A673 (cell line): ENCODE results near the gene F2RL3. TPM values are rescaled to one million over a fixed set of nuclear protein-coding genes. Genes with fewer than 3 reads are reported as not detected.

ENCODE experiments used
- BruUV-seq: library from RNA; stranded (reverse); fragments of 400-500 nt; replicated peaks from 2 replicates; lab custom pipeline; 2021; lab: Mats Ljungman, UMichigan
- CTCF ChIA-PET: fragments of 300-600 bp; sonication (Branson Sonifier 250); formaldehyde crosslinking; loops from one replicate; lab custom pipeline; 2022; ENCODE audit warnings: antibody characterized with exemption; lab: Charles Lee
- POLR2A ChIA-PET: fragments of 300-600 bp; sonication (Branson Sonifier 250); formaldehyde crosslinking; loops from one replicate; lab custom pipeline; 2022; ENCODE audit warnings: antibody characterized with exemption; ENCODE audit not compliant: low non-redundant PET; lab: Charles Lee
- DNase-seq: peaks from one replicate; pipeline ENCODE4 v3.0.0-alpha.2; 2015; ENCODE audit warnings: low spot score
- H3K27ac ChIP-seq: fragments of 200-600 bp; sonication (generic); 2 replicates; pipeline ENCODE4 v1.5.1; 2016; ENCODE audit warnings: mixed run types, low read depth, mild to moderate bottlenecking, mixed read lengths, antibody characterized with exemption, low read length; ENCODE audit not compliant: poor library complexity, severe bottlenecking
- H3K27me3 ChIP-seq: fragments of 200-600 bp; sonication (generic); replicated peaks from 2 replicates; pipeline ENCODE4 v1.6.1; 2017; ENCODE audit warnings: mixed run types, low read depth, mild to moderate bottlenecking, mixed read lengths, antibody characterized with exemption, low read length; ENCODE audit not compliant: insufficient read depth, poor library complexity
- H3K36me3 ChIP-seq: fragments of 200-600 bp; sonication (generic); 2 replicates; pipeline ENCODE4 v1.6.1; 2016; ENCODE audit warnings: mixed run types, mild to moderate bottlenecking, mixed read lengths, antibody characterized with exemption, low read length; ENCODE audit not compliant: insufficient read depth, poor library complexity, severe bottlenecking
- H3K4me1 ChIP-seq: fragments of 200-600 bp; sonication (generic); 2 replicates; pipeline ENCODE4 v1.6.1; 2017; ENCODE audit warnings: mixed run types, mild to moderate bottlenecking, mixed read lengths, antibody characterized with exemption, low read length; ENCODE audit not compliant: insufficient read depth, poor library complexity, severe bottlenecking
- H3K4me3 ChIP-seq: fragments of 200-600 bp; sonication (generic); 2 replicates; pipeline ENCODE4 v1.5.1; 2016; ENCODE audit warnings: low read depth, mixed run types, mild to moderate bottlenecking, mixed read lengths, low read length; ENCODE audit not compliant: poor library complexity, severe bottlenecking
- H3K9me3 ChIP-seq: fragments of 200-600 bp; sonication (generic); 2 replicates; pipeline ENCODE4 v1.6.1; 2016; ENCODE audit warnings: mixed run types, low read depth, mild to moderate bottlenecking, mixed read lengths, antibody characterized with exemption, low read length; ENCODE audit not compliant: poor library complexity, severe bottlenecking
- CTCF ChIP-seq: fragments of 300-800, 200-600 bp; sonication (generic); conservative IDR thresholded peaks from 2 replicates; pipeline ENCODE4 v1.5.1; 2017; ENCODE audit warnings: low read depth, mild to moderate bottlenecking, antibody characterized with exemption, low read length, moderate library complexity, mixed read lengths
- EZH2 ChIP-seq: fragments of 200-600 bp; sonication (generic); IDR thresholded peaks from 2 replicates; pipeline ENCODE4 v1.6.1; 2017; ENCODE audit warnings: borderline replicate concordance, low read depth, mild to moderate bottlenecking, mixed read lengths, antibody characterized with exemption, low read length; ENCODE audit not compliant: poor library complexity, severe bottlenecking
- intact Hi-C: fragments of 100-400 bp; cut with micrococcal nuclease; formaldehyde crosslinking; loops from one replicate; pipeline ENCODE4 v1.10.0; 2022; ENCODE audit not compliant: unreplicated experiment
- total RNA-seq: library from RNA; stranded (reverse); gene quantifications from 2 replicates; pipeline ENCODE4 v1.2.3, GENCODE V29; 2021

Gene F2RL3
- total RNA-seq, 1 experiment from 2014 or later: not detected

GRCh38 chr19:16911046-16911445 is 22.2 kb downstream of the F2RL3 start:
- no peaks in the 10 kb centered on the region for H3K4me1 ChIP-seq
- POLR2A ChIA-PET: no interaction called here
- no peaks in the 10 kb centered on the region for H3K27me3 ChIP-seq
- DNase-seq: no peak
- TF ChIP-seq CTCF: no peak
- H3K4me3 ChIP-seq: no peak overlapping the region
- no TSS peak for BruUV-seq
- no peaks in the 10 kb centered on the region for H3K36me3 ChIP-seq
- H3K27ac ChIP-seq: no peak overlapping the region
- CTCF ChIA-PET: interaction anchor here (0.7 kb wide), 1 partner anchor 22 kb away, joined by 3 read pairs; no protein-coding TSS in a partner anchor
- peaks cover 15% of the 10 kb centered on the region for H3K9me3 ChIP-seq
- intact Hi-C loops: no loop called here

GRCh38 chr19:16912780-16913179 is 24.0 kb downstream of the F2RL3 start:
- TF ChIP-seq CTCF (no peak), EZH2 (no peak)
- Histone ChIP-seq H3K27ac (no peak overlapping the region), H3K27me3 (no peaks in the 10 kb centered on the region), H3K4me3 (no peak overlapping the region), H3K4me1 (no peaks in the 10 kb centered on the region), H3K9me3 (peaks cover 15% of the 10 kb centered on the region), H3K36me3 (no peaks in the 10 kb centered on the region)
- ChIA-PET POLR2A (no interaction called here), CTCF (no interaction called here)
- no TSS peak for BruUV-seq
- DNase-seq: no peak
- intact Hi-C loops: no loop called here

GRCh38 chr19:16914421-16914820 is 25.6 kb downstream of the F2RL3 start:
- intact Hi-C loops: no loop called here
- CTCF ChIA-PET: no interaction called here

More at GRCh38 chr19:16914421-16914820, 25.6 kb downstream of the F2RL3 start:
- no peak for DNase-seq
- Histone ChIP-seq H3K27ac (no peak overlapping the region), H3K9me3 (peaks cover 15% of the 10 kb centered on the region), H3K4me3 (no peak overlapping the region), H3K4me1 (no peaks in the 10 kb centered on the region), H3K36me3 (no peaks in the 10 kb centered on the region), H3K27me3 (no peaks in the 10 kb centered on the region)
- BruUV-seq: no TSS peak
- no peak for TF ChIP-seq CTCF
- TF ChIP-seq EZH2: no peak
- POLR2A ChIA-PET: no interaction called here
